ENCODE data around the gene ARL15.

ARL15 gene

DNA sequence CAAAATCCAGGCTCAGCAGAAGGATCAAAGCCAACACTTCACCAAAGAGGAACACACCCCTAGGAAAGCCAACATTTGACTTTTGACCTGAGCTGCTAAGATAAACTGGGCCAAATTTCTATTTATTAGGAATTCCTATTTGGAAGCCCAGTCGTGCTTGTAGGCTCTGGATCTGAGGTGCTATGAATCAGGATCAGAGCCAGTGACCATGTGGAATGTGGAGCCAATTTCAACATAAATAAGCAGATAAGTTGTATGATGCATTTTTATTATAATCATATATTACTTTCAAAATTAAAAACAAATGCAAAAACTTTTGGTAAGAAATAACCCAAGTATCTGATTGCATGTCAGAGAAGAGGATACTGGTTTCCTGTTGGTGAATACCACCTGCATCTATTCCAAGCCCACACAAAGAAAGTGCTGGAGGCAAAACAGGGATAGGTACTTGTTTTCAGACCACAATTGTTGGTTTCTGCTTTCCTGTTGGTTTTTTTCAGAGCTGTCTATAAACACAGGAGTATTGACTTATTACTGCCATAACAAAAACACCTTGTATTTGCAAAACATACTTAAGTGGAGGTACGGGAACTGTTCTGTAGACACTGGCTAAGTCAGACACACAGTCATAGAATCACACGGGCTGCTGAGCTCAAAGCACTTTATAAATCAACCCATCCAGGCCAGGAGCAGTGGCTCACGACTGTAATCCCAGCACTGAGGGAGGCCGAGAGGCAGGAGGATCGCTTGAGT lies 52.8 kb downstream of the ARL15 start:
- H3K36me3 ChIP-seq (replicated peaks in 1 of 2; ENCODE audit: control insufficient read depth in 2 of 2, insufficient read depth in 2 of 2, low read length in 2 of 2), result no peaks in the 10 kb centered on the region
- no peak overlapping the region for H3K27ac ChIP-seq (replicated peaks; ENCODE audit: low read length)
- no peaks in the 10 kb centered on the region for H3K79me1 ChIP-seq (ENCODE audit: low read depth, low read length)
- no peak overlapping the region for H2BK12ac ChIP-seq (ENCODE audit: low read length)
- H3K9ac ChIP-seq (ENCODE audit: low read depth, low read length, poor library complexity), result no peak overlapping the region
- H2AFZ ChIP-seq (ENCODE audit: low read length), result no peak overlapping the region
- no peak overlapping the region for H3K4me2 ChIP-seq (ENCODE audit: insufficient read depth, low read length, poor library complexity, severe bottlenecking)
- H3K4me1 ChIP-seq (ENCODE audit: control insufficient read depth in 2 of 2, insufficient read depth in 1 of 2, low read depth in 1 of 2, low read length in 2 of 2), result no peaks in the 10 kb centered on the region
- H3K4ac ChIP-seq (ENCODE audit: low read length), result no peak overlapping the region
- H3K27me3 ChIP-seq (ENCODE audit: control insufficient read depth in 3 of 3, insufficient read depth in 3 of 3, low read depth in 1 of 3, low read length in 3 of 3), result no peaks in the 10 kb centered on the region
- no peak overlapping the region for H4K91ac ChIP-seq (ENCODE audit: low read depth, low read length, poor library complexity)
- DNase-seq (ENCODE audit: low spot score), result no peak
- H3K14ac ChIP-seq (ENCODE audit: low read length), result no peak overlapping the region
- no peak overlapping the region for H3K18ac ChIP-seq (ENCODE audit: low read length)
- no peak overlapping the region for H2BK120ac ChIP-seq (ENCODE audit: low read depth, low read length)
- no peak overlapping the region for H3K4me3 ChIP-seq (ENCODE audit: low read length in 2 of 2)
- H2AK5ac ChIP-seq (ENCODE audit: low read depth, low read length), result no peak overlapping the region
- H3K23ac ChIP-seq (ENCODE audit: low read depth, low read length, poor library complexity), result no peak overlapping the region
- WGBS, 2 donors (ENCODE audit: extremely low coverage in 2 of 2, insufficient read length in 2 of 2, insufficient replicate concordance in 1 of 2), result no CpG with 5 or more reads among the region's 6 CpGs
- no peaks in the 10 kb centered on the region for H3K9me3 ChIP-seq (replicated peaks in 1 of 2; ENCODE audit: control insufficient read depth in 2 of 2, insufficient read depth in 1 of 2, low read depth in 1 of 2, low read length in 2 of 2)
- H2BK15ac ChIP-seq (ENCODE audit: low read length), result no peak overlapping the region
- H4K8ac ChIP-seq (ENCODE audit: low read depth, low read length), result no peak overlapping the region
- no peak overlapping the region for H2BK5ac ChIP-seq (ENCODE audit: low read length)

DNA sequence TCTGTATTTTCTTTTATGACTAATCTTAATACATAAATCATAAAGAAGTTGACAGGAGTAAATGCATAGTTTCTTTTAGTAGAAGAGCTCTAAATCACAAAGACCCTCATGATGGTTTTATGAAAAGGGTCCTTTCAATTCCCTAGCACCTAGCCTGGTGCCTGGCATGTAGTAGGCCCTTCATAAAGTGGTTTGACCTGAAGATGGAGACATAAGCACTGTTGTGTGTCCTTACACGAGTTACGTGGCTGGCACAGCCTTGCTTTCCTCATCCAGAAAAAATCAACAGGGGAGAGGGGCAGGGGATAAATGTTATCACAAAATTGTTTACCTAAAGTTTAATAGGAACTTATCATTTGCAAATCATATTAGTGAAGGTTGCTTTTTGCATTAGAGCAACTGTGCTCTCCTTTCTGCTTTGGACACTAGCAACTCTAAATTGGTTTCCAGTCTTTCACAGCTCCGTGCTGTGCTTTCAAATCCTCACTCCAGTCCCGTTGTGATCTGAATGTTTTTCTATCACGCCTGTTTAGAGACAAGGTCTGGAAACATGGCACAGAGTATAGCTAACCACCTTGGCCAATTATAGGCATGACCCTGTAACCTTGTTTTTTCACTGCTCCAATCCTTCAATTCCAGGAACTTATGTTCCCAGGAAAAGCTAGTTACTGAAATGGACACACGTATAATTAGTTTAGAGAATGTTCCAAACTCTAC lies 55.7 kb downstream of the ARL15 start:
- DNase-seq (ENCODE audit: low spot score), result no peak
- H3K9ac ChIP-seq (ENCODE audit: low read depth, low read length, poor library complexity), result no peak overlapping the region
- no peak overlapping the region for H4K8ac ChIP-seq (ENCODE audit: low read depth, low read length)
- H3K4me3 ChIP-seq (ENCODE audit: low read length in 2 of 2), result no peak overlapping the region
- H2BK15ac ChIP-seq (ENCODE audit: low read length), result no peak overlapping the region
- H3K4me2 ChIP-seq (ENCODE audit: insufficient read depth, low read length, poor library complexity, severe bottlenecking), result no peak overlapping the region
- H3K4me1 ChIP-seq (ENCODE audit: control insufficient read depth in 2 of 2, insufficient read depth in 1 of 2, low read depth in 1 of 2, low read length in 2 of 2), result peaks cover 0 to 2% of the 10 kb centered on the region in 2 donors
- no peak overlapping the region for H2BK5ac ChIP-seq (ENCODE audit: low read length)
- no peak overlapping the region for H3K14ac ChIP-seq (ENCODE audit: low read length)
- no peak overlapping the region for H2AFZ ChIP-seq (ENCODE audit: low read length)
- no peak overlapping the region for H3K27ac ChIP-seq (replicated peaks; ENCODE audit: low read length)
- H3K9me3 ChIP-seq (replicated peaks in 1 of 2; ENCODE audit: control insufficient read depth in 2 of 2, insufficient read depth in 1 of 2, low read depth in 1 of 2, low read length in 2 of 2), result no peaks in the 10 kb centered on the region
- H2BK12ac ChIP-seq (ENCODE audit: low read length), result no peak overlapping the region
- H3K36me3 ChIP-seq (replicated peaks in 1 of 2; ENCODE audit: control insufficient read depth in 2 of 2, insufficient read depth in 2 of 2, low read length in 2 of 2), result no peaks in the 10 kb centered on the region
- H3K23ac ChIP-seq (ENCODE audit: low read depth, low read length, poor library complexity), result no peak overlapping the region
- no CpG with 5 or more reads among the region's 6 CpGs for WGBS, 2 donors (ENCODE audit: extremely low coverage in 2 of 2, insufficient read length in 2 of 2, insufficient replicate concordance in 1 of 2)
- no peaks in the 10 kb centered on the region for H3K79me1 ChIP-seq (ENCODE audit: low read depth, low read length)
- H2BK120ac ChIP-seq (ENCODE audit: low read depth, low read length), result no peak overlapping the region
- no peak overlapping the region for H3K18ac ChIP-seq (ENCODE audit: low read length)
- no peaks in the 10 kb centered on the region for H3K27me3 ChIP-seq (ENCODE audit: control insufficient read depth in 3 of 3, insufficient read depth in 3 of 3, low read depth in 1 of 3, low read length in 3 of 3)
- no peak overlapping the region for H2AK5ac ChIP-seq (ENCODE audit: low read depth, low read length)
- H4K91ac ChIP-seq (ENCODE audit: low read depth, low read length, poor library complexity), result no peak overlapping the region
- H3K4ac ChIP-seq (ENCODE audit: low read length), result no peak overlapping the region

DNA sequence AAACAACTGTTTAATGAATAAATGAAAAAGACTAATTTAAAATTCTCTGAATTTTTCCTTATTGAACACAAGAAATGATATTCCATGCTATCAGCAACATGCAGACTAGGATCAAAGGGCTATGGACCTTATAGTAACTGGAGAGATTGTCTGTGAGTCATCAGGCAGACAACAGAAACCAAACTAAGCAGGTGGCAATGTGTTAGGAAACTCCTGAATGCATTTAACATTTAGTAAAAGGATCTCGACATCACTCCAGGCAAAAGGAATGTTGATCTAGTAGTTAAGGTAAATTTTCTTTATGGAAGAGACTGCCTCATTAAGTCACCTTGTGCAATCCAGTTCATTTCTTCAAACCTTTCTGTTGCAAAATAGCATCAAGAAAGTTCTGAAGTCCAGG lies 58.4 kb downstream of the ARL15 start:
- no peak overlapping the region for H2AFZ ChIP-seq (ENCODE audit: low read length)
- no peaks in the 10 kb centered on the region for H3K79me1 ChIP-seq (ENCODE audit: low read depth, low read length)
- WGBS, 2 donors (ENCODE audit: extremely low coverage in 2 of 2, insufficient read length in 2 of 2, insufficient replicate concordance in 1 of 2), result no CpG with 5 or more reads among the region's 1 CpG

DNA sequence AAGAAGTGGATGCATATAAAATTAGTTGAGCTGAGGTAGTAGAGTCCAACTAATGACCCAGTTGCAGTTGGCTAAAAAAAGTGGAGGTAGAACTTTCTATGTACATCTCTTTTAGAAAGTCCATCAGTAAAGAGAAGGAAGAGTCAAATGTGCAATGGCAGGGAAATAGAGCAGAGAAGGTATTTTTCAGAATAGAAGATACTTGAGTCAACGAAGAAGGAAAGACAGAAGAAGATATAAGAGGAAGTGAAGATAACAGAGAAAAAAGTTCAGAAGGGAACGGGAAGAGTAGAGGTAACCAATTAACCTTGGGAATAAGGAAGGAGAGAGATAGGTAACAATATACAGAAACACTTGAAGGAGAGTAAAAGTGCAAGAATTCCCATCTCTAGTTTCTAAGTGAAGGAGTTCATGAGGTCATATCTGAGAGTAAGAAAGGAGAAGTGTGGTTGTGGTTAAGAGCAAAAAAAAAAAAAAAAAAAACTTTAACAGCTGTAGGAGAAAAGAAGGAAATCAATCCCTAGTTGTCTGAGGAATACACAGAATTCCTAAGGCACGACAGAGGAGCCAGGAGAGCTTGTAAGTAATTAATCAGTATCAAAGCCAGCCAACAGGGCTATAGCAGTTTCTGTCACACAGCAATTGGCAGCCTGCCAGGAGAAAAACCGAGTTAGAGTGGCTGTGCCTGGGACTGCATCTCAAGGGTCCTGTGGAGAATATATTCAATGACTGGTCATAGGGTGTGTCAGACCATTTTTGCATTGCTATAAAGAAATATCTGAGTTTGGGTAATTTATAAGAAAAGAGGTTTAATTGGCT lies 61.0 kb downstream of the ARL15 start:
- H2BK120ac ChIP-seq (ENCODE audit: low read depth, low read length), result no peak overlapping the region
- H3K27ac ChIP-seq (replicated peaks; ENCODE audit: low read length), result no peak overlapping the region
- no peaks in the 10 kb centered on the region for H3K79me1 ChIP-seq (ENCODE audit: low read depth, low read length)
- no peak overlapping the region for H3K4me2 ChIP-seq (ENCODE audit: insufficient read depth, low read length, poor library complexity, severe bottlenecking)
- no peak overlapping the region for H3K4ac ChIP-seq (ENCODE audit: low read length)
- H4K91ac ChIP-seq (ENCODE audit: low read depth, low read length, poor library complexity), result no peak overlapping the region
- H2BK5ac ChIP-seq (ENCODE audit: low read length), result no peak overlapping the region
- no peaks in the 10 kb centered on the region for H3K9me3 ChIP-seq (replicated peaks in 1 of 2; ENCODE audit: control insufficient read depth in 2 of 2, insufficient read depth in 1 of 2, low read depth in 1 of 2, low read length in 2 of 2)
- peaks cover 0 to 2% of the 10 kb centered on the region in 2 donors for H3K4me1 ChIP-seq (ENCODE audit: control insufficient read depth in 2 of 2, insufficient read depth in 1 of 2, low read depth in 1 of 2, low read length in 2 of 2)
- no peak overlapping the region for H2AK5ac ChIP-seq (ENCODE audit: low read depth, low read length)
- no peak overlapping the region for H3K23ac ChIP-seq (ENCODE audit: low read depth, low read length, poor library complexity)
- no peak overlapping the region for H3K14ac ChIP-seq (ENCODE audit: low read length)
- no peaks in the 10 kb centered on the region for H3K27me3 ChIP-seq (ENCODE audit: control insufficient read depth in 3 of 3, insufficient read depth in 3 of 3, low read depth in 1 of 3, low read length in 3 of 3)
- H4K8ac ChIP-seq (ENCODE audit: low read depth, low read length), result no peak overlapping the region
- no peak overlapping the region for H2AFZ ChIP-seq (ENCODE audit: low read length)
- DNase-seq (ENCODE audit: low spot score), result no peak
- H3K9ac ChIP-seq (ENCODE audit: low read depth, low read length, poor library complexity), result no peak overlapping the region
- H2BK15ac ChIP-seq (ENCODE audit: low read length), result no peak overlapping the region
- H2BK12ac ChIP-seq (ENCODE audit: low read length), result no peak overlapping the region
- no peaks in the 10 kb centered on the region for H3K36me3 ChIP-seq (replicated peaks in 1 of 2; ENCODE audit: control insufficient read depth in 2 of 2, insufficient read depth in 2 of 2, low read length in 2 of 2)
- H3K4me3 ChIP-seq (ENCODE audit: low read length in 2 of 2), result no peak overlapping the region
- WGBS, 2 donors (ENCODE audit: extremely low coverage in 2 of 2, insufficient read length in 2 of 2, insufficient replicate concordance in 1 of 2), result no CpG with 5 or more reads among the region's 4 CpGs
- no peak overlapping the region for H3K18ac ChIP-seq (ENCODE audit: low read length)

More for the DNA sequence above, 58.4 kb downstream of the ARL15 start:
- Histone ChIP-seq H4K8ac (ENCODE audit: low read depth, low read length) (no peak overlapping the region), H3K23ac (ENCODE audit: low read depth, low read length, poor library complexity) (no peak overlapping the region), H3K4me3 (ENCODE audit: low read length in 2 of 2) (no peak overlapping the region), H3K27me3 (ENCODE audit: control insufficient read depth in 3 of 3, insufficient read depth in 3 of 3, low read depth in 1 of 3, low read length in 3 of 3) (no peaks in the 10 kb centered on the region), H3K18ac (ENCODE audit: low read length) (no peak overlapping the region), H3K36me3 (replicated peaks in 1 of 2; ENCODE audit: control insufficient read depth in 2 of 2, insufficient read depth in 2 of 2, low read length in 2 of 2) (no peaks in the 10 kb centered on the region), H4K91ac (ENCODE audit: low read depth, low read length, poor library complexity) (no peak overlapping the region), H3K4me2 (ENCODE audit: insufficient read depth, low read length, poor library complexity, severe bottlenecking) (no peak overlapping the region), H2BK12ac (ENCODE audit: low read length) (no peak overlapping the region), H3K4me1 (ENCODE audit: control insufficient read depth in 2 of 2, insufficient read depth in 1 of 2, low read depth in 1 of 2, low read length in 2 of 2) (peaks cover 0 to 2% of the 10 kb centered on the region in 2 donors), H2AK5ac (ENCODE audit: low read depth, low read length) (no peak overlapping the region), H3K9ac (ENCODE audit: low read depth, low read length, poor library complexity) (no peak overlapping the region), H3K4ac (ENCODE audit: low read length) (no peak overlapping the region), H3K9me3 (replicated peaks in 1 of 2; ENCODE audit: control insufficient read depth in 2 of 2, insufficient read depth in 1 of 2, low read depth in 1 of 2, low read length in 2 of 2) (no peaks in the 10 kb centered on the region), H2BK120ac (ENCODE audit: low read depth, low read length) (no peak overlapping the region), H2BK15ac (ENCODE audit: low read length) (no peak overlapping the region), H2BK5ac (ENCODE audit: low read length) (no peak overlapping the region), H3K27ac (replicated peaks; ENCODE audit: low read length) (no peak overlapping the region), H3K14ac (ENCODE audit: low read length) (no peak overlapping the region)
- DNase-seq (ENCODE audit: low spot score), result no peak

Measured in neuronal stem cell (in vitro differentiated cells).